ENCODE results near the gene HMX2. TPM values are rescaled to one million over a fixed set of nuclear protein-coding genes. Genes with fewer than 3 reads are reported as not detected.
"Not testable (repeated sequence)": the region's sequence is repeated elsewhere in the genome, so short reads cannot be mapped to it uniquely, and the experiment has no call there.

The HMX2 gene
- total and polyA plus RNA-seq, 8 donors = not detected

GRCh38 chr10:123164319-123164718 is 16.4 kb downstream of the HMX2 start:
- Histone ChIP-seq H3K36me3 (peaks cover 5 to 86% of the 10 kb centered on the region in 2 donors), H3K27ac (no peak overlapping the region), H3K4me1 (peaks cover 0 to 2% of the 10 kb centered on the region in 2 donors), H3K4me3 (no peak overlapping the region), H3K9me3 (no peaks in the 10 kb centered on the region), H3K27me3 (no peaks in the 10 kb centered on the region)
- intact Hi-C loops (cut with DNase I) = no loop called here
- TF ChIP-seq, protein P1, sequence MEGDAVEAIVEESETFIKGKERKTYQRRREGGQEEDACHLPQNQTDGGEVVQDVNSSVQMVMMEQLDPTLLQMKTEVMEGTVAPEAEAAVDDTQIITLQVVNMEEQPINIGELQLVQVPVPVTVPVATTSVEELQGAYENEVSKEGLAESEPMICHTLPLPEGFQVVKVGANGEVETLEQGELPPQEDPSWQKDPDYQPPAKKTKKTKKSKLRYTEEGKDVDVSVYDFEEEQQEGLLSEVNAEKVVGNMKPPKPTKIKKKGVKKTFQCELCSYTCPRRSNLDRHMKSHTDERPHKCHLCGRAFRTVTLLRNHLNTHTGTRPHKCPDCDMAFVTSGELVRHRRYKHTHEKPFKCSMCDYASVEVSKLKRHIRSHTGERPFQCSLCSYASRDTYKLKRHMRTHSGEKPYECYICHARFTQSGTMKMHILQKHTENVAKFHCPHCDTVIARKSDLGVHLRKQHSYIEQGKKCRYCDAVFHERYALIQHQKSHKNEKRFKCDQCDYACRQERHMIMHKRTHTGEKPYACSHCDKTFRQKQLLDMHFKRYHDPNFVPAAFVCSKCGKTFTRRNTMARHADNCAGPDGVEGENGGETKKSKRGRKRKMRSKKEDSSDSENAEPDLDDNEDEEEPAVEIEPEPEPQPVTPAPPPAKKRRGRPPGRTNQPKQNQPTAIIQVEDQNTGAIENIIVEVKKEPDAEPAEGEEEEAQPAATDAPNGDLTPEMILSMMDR (IDR thresholded peaks at IDR 0.05) = no peak
- DNase-seq = peak in 1 of 4 donors; percentile 45
- no peak for ATAC-seq

DNA sequence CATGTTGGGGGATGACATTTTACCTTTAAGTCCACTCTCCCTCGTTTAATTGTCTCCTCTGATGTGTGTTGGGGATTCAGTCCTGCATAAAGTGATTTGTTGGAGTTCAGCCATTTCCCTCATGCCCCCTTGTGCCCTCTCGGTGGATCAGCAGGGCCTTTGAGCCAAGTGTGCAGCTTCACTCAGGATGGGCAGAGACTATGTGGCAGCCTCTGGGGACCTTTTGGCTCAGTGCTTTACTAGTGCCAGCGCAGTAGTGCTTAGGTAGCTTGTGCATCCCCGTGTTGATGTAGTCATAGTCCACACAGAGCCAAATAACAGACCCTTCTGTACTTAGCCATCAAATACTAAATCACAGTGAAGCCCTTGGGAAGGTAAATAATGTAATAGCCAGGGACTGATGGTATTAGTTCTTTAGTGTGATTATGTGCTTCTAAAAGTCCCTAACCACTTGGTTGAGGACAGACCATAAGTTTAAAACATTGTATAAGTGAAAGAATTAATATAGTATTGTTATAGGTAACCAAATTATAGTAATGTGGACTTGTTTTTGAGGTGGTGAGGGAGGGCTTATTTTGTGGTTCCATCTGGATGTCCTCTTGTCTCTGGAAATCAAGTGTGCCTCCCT is 17.6 kb downstream of the HMX2 start:
- H3K36me3 ChIP-seq = peaks cover 4 to 84% of the 10 kb centered on the region in 2 donors
- no peak for ATAC-seq
- TF ChIP-seq, protein P1 (IDR thresholded peaks at IDR 0.05) = no peak
- DNase-seq = no peak
- no peaks in the 10 kb centered on the region for H3K9me3 ChIP-seq
- no peaks in the 10 kb centered on the region for H3K4me1 ChIP-seq
- no peak overlapping the region for H3K4me3 ChIP-seq
- intact Hi-C loops (cut with DNase I) = no loop called here
- no peak overlapping the region for H3K27ac ChIP-seq
- H3K27me3 ChIP-seq = no peaks in the 10 kb centered on the region

- Histone ChIP-seq H3K27me3 (no peaks in the 10 kb centered on the region), H3K36me3 (peaks cover 3 to 73% of the 10 kb centered on the region in 2 donors), H3K4me1 (no peaks in the 10 kb centered on the region), H3K9me3 (no peaks in the 10 kb centered on the region), H3K27ac (no peak overlapping the region), H3K4me3 (no peak overlapping the region)
- intact Hi-C loops (cut with DNase I) = no loop called here
- DNase-seq (no peak), ATAC-seq (no peak)
- TF ChIP-seq, protein P1 (IDR thresholded peaks at IDR 0.05) = no peak
Measured at GRCh38 chr10:123166618-123167017, 18.7 kb downstream of the HMX2 start.

DNA sequence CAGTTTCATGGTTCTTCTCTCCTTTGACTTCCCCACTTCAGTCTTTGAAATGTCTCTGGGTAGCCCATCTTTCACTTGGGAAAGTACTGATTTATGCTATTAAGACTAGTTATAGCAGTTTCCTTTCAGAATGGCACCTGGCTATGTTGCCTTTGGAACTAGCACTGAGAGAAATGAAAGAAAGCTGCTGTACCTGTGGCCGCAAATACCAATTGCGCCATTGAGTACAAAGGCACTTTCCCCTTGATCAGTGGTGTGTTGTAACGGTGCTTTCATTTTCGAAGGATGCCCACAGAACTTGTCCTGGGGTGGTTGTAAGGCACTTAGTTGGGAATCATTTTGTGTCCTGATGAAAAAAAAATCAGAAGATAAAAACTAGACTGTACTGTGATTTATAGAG is 23.0 kb downstream of the HMX2 start:
- intact Hi-C loops (cut with DNase I) = no loop called here
- H3K4me1 ChIP-seq = no peaks in the 10 kb centered on the region
- no peak for ATAC-seq
- no peak for DNase-seq
- no peak overlapping the region for H3K27ac ChIP-seq
- H3K4me3 ChIP-seq = no peak overlapping the region
- no peaks in the 10 kb centered on the region for H3K9me3 ChIP-seq
- TF ChIP-seq, protein P1 (IDR thresholded peaks at IDR 0.05) = no peak
- no peaks in the 10 kb centered on the region for H3K27me3 ChIP-seq
- peaks cover 0 to 36% of the 10 kb centered on the region in 2 donors for H3K36me3 ChIP-seq

- H3K9me3 ChIP-seq; intact Hi-C loops (cut with DNase I); H3K27me3 ChIP-seq; H3K4me3 ChIP-seq; H3K27ac ChIP-seq; H3K4me1 ChIP-seq; DNase-seq; ATAC-seq: not testable (repeated sequence)
- peaks cover 0 to 30% of the 10 kb centered on the region in 2 donors for H3K36me3 ChIP-seq
Measured at GRCh38 chr10:123171616-123172015, 23.7 kb downstream of the HMX2 start.

Measured in left lung (tissue), 10 donors.